Measurements from ENCODE around the gene SKI. TPM values are rescaled to one million over a fixed set of nuclear protein-coding genes. Genes with fewer than 3 reads are reported as not detected.

Gene SKI
- total and polyA plus RNA-seq, 9 of the 15 experiments (the other 6 are each of a cell fraction or from before 2014, with no cell fraction given), result 0.10 to 60.5 (median 4.6) TPM

GRCh38 chr1:2291577-2291976 lies 63.5 kb downstream of the SKI start:
- H3K79me2 ChIP-seq (ENCODE audit: control insufficient read depth, insufficient read depth, low read length), result peaks cover 87% of the 10 kb centered on the region
- peaks cover 16 to 78% of the 10 kb centered on the region in 2 experiments for H3K4me1 ChIP-seq (replicated peaks in 1 of 2; ENCODE audit: control insufficient read depth in 2 of 2, insufficient read depth in 2 of 2, low read length in 2 of 2)
- DNase-seq (ENCODE audit: extremely low read depth in 1 of 4, low spot score in 3 of 4) (no peak), ATAC-seq (no peak), FAIRE-seq (no peak)
- CTCF ChIA-PET (ENCODE audit: low intra/inter-chr PET ratio), result no interaction called here
- intact Hi-C loops (cut with micrococcal nuclease) (no loop called here), in situ Hi-C loops (cut with MboI) (no loop called here)
- H2AFZ ChIP-seq (ENCODE audit: low read depth, low read length), result no peak overlapping the region
- no peaks in the 10 kb centered on the region for H3K27me3 ChIP-seq (ENCODE audit: control insufficient read depth in 2 of 2, insufficient read depth in 2 of 2, low read length in 2 of 2)
- H3K27ac ChIP-seq (ENCODE audit: extremely low read depth, low read depth, low read length), result no peak overlapping the region
- POLR2A ChIA-PET, result interaction anchor here (0.7 to 0.8 kb wide), 2 partner anchors 36 to 61 kb away, joined by 3 read pairs; no protein-coding TSS in a partner anchor
- WGBS (ENCODE audit: insufficient coverage, low coverage, missing lambda C conversion rate), result 78% methylated on average over 5 of the region's 5 CpGs
- H3K9ac ChIP-seq (ENCODE audit: insufficient read depth in 1 of 2, low read depth in 2 of 2, low read length in 2 of 2), result no peak overlapping the region
- H3K4me2 ChIP-seq (ENCODE audit: insufficient read depth, low read length), result no peak overlapping the region
- BruUV-seq (replicated peaks), result no TSS peak
- no peaks in the 10 kb centered on the region for H3K9me3 ChIP-seq (replicated peaks; ENCODE audit: control insufficient read depth, insufficient read depth, low read depth, low read length)
- H3K4me3 ChIP-seq, result no peak overlapping the region
- H4K20me1 ChIP-seq (replicated peaks; ENCODE audit: control insufficient read depth, insufficient read depth, low read length), result peaks cover 38% of the 10 kb centered on the region
- TF ChIP-seq ZNF239 (CRISPR knock-in tag; IDR thresholded peaks at IDR 0.05), result no peak
- TF ChIP-seq BDP1 (IDR thresholded peaks at IDR 0.05; ENCODE audit: insufficient read depth, insufficient read length), result no peak
- TF ChIP-seq ZNF57 (CRISPR knock-in tag; IDR thresholded peaks at IDR 0.05), result no peak
- TF ChIP-seq MNT (conservative IDR thresholded peaks at IDR 0.05), result no peak
- no peak for TF ChIP-seq HNRNPLL (IDR thresholded peaks at IDR 0.05; ENCODE audit: low read depth, low read length, poor library complexity, severe bottlenecking)
- TF ChIP-seq ZFX (CRISPR knock-in tag; IDR thresholded peaks at IDR 0.05), result no peak
- TF ChIP-seq LARP7 (IDR thresholded peaks at IDR 0.05), result no peak
- no peak for TF ChIP-seq SMAD1 (IDR thresholded peaks at IDR 0.05; ENCODE audit: low read depth, low read length, partially characterized antibody)
- TF ChIP-seq MTA2 (IDR thresholded peaks at IDR 0.05; ENCODE audit: low read depth), result no peak
- TF ChIP-seq SREBF1 (IDR thresholded peaks at IDR 0.05; ENCODE audit: borderline replicate concordance, low read depth, low read length), result no peak
- no peak for TF ChIP-seq IRF1 (CRISPR knock-in tag; IDR thresholded peaks at IDR 0.05; ENCODE audit: borderline replicate concordance)
- no peak for TF ChIP-seq HMBOX1 (IDR thresholded peaks at IDR 0.05)
- H3K9me1 ChIP-seq (ENCODE audit: control insufficient read depth, insufficient read depth, low read length), result peaks cover 8% of the 10 kb centered on the region
- 0 out of 3 replicates have a peak, but pooled peaks cover 4% of the 10 kb centered on the region for H3K36me3 ChIP-seq (ENCODE audit: control insufficient read depth, insufficient read depth, low read length)

Data from K562 (cell line).